ENCODE measurements around the gene SRP68.

GRCh38 chr17:76056882-76057281 is 15.4 kb downstream of the SRP68 start:
- TF ChIP-seq CTCF (IDR thresholded peaks at IDR 0.05): no peak
- TF ChIP-seq PBX3 (IDR thresholded peaks at IDR 0.05): no peak
- 0 out of 5 replicates have a peak, but pooled peaks of 1 of the 2 experiments have one; percentile 8 for TF ChIP-seq RAD21 (conservative IDR thresholded peaks at IDR 0.05 in 1 of 2, IDR thresholded peaks at IDR 0.05 in 1 of 2)
- TF ChIP-seq MAX (IDR thresholded peaks at IDR 0.05): no peak
- no peak for TF ChIP-seq NR3C1 (IDR thresholded peaks at IDR 0.05)
- TF ChIP-seq POLR2A (IDR thresholded peaks at IDR 0.05; ENCODE audit: low read length): no peak

Measured in A549 (cell line).